Measurements from ENCODE around the gene RTL1.

Gene RTL1

DNA sequence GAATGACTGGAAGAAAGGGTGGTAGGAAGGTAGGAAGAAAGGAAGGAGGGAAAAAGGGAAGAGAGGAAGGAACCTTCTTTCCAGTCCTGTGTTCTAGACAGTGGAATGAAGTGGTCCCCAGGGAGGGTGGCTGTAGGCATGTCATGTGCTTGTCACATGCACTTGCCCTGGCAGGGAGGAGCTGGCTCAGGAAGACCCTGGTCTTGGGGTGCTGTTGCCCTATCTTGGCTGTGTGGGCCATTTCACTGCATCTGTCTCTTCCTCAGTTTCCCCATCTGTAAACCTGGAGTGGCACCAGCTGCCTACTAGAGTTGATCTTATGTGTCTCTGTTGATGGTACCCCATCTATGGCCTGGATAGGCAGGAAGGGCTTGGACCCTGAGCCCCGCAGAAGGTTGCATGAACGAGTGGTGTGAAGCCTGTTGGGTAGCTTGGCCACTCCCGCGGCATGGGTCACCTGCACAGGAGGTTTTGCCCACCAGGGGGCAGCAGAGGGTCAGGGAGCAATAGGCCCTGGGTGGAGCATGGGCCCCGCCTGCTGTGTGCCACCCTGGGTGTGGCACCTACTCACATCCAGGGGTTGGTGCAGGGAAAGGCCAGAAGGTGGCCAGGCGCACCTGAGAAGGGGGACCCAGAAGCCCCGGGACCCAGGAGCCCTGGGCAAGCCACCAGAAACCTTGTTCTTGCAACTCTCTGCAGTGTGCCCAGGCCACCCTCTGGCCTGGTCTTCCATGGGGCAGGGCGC, 52.5 kb downstream of the RTL1 start:
- no peaks in the 10 kb centered on the region for H3K36me3 ChIP-seq
- H3K27ac ChIP-seq, result no peak overlapping the region
- H3K4me2 ChIP-seq, result 0 out of 22 replicates have a peak overlapping the region, but pooled peaks of 1 of the 11 experiments have one; percentile 23
- no peaks in the 10 kb centered on the region for H4K20me1 ChIP-seq
- H3K27me3 ChIP-seq, result no peaks in the 10 kb centered on the region
- no peak overlapping the region for H3K4me3 ChIP-seq
- peaks cover 8 to 52% (median 33%) of the 10 kb centered on the region in 10 experiments; a peak in 19 of 20 replicates for H3K4me1 ChIP-seq
- no peak for TF ChIP-seq Cebpa-rat (IDR thresholded peaks at IDR 0.05)
- no peak overlapping the region for H3K9ac ChIP-seq
- no peaks in the 10 kb centered on the region for H3K9me3 ChIP-seq (replicated peaks in 1 of 11)

DNA sequence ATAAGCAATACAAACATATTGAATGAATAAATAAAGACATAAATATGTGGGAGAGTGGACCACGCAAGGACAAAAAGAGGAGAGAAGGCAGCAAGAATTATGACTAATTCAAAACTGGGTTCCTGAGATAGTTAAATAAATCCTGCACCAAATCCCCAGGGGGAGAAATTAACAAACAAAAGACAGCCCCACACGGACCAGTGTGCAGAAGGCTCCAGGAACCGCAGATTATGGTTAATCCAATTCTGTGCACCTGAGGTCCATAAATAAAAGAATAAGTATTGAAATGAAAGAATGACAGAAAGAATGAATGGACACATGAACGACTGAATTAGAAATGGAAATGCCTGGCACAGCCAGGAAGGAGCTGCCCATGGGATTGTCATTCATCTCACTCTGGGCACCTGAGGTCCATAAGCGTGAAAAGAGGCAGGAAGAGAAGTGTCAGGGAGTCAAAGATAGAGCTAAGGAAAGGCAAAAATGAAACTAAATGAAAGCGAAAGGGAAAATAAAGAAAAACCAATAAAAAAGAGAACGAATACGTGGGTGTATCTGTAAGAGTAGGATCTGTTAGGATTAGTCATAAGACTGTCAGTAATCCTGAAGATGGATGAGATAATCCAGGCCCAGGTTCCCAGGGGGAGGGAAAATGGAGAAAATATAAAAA, 54.3 kb downstream of the RTL1 start:
- Histone ChIP-seq H3K36me3 (no peaks in the 10 kb centered on the region), H3K4me1 (peaks cover 8 to 52% (median 34%) of the 10 kb centered on the region in 10 experiments; a peak in 19 of 20 replicates), H3K4me3 (no peak overlapping the region), H3K27ac (no peak overlapping the region), H3K27me3 (no peaks in the 10 kb centered on the region), H3K4me2 (peak overlapping the region; percentile 45 to 75 (median 63)), H3K9me3 (replicated peaks in 1 of 11) (no peaks in the 10 kb centered on the region), H4K20me1 (no peaks in the 10 kb centered on the region), H3K9ac (no peak overlapping the region; a peak in 1 of 22 replicates)
- no peak for TF ChIP-seq Cebpa-rat (IDR thresholded peaks at IDR 0.05)

DNA sequence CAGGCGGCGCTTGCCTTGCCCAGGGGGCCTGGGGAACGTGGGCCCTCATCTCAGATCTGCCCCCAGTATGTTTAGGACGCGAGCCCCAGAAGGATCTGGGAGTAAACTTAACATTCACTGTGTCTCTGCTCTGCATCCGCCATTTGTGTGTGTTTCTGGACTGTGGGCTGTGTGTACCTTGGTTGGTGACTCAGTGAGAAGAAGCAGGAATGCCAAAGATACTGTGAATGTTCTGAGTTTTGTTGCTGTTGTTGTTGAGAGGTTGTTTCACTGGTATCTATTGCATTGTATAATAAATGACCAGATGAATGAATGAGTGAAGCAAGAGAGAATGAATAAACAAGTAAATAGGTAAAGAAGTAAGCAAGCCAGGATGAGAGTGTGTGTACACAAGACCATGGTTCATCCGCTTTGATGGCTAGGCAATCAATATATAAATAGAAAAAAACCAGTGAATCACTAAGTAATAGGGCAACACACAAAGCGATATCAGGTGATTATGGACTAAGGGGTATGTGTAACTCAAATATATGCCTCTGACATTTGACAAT, 57.1 kb downstream of the RTL1 start:
- H3K9me3 ChIP-seq (replicated peaks in 1 of 11), result no peaks in the 10 kb centered on the region
- no peak overlapping the region for H3K4me2 ChIP-seq
- H3K27ac ChIP-seq, result no peak overlapping the region
- H3K27me3 ChIP-seq, result peaks cover 0 to 10% (median 0%) of the 10 kb centered on the region in 11 experiments; a peak in 2 of 22 replicates
- no peaks in the 10 kb centered on the region for H3K36me3 ChIP-seq
- TF ChIP-seq Cebpa-rat (IDR thresholded peaks at IDR 0.05), result no peak
- H4K20me1 ChIP-seq, result no peaks in the 10 kb centered on the region; a peak in 1 of 22 replicates
- H3K9ac ChIP-seq, result no peak overlapping the region
- H3K4me3 ChIP-seq, result no peak overlapping the region
- H3K4me1 ChIP-seq, result peaks cover 28 to 76% (median 63%) of the 10 kb centered on the region in 10 experiments

DNA sequence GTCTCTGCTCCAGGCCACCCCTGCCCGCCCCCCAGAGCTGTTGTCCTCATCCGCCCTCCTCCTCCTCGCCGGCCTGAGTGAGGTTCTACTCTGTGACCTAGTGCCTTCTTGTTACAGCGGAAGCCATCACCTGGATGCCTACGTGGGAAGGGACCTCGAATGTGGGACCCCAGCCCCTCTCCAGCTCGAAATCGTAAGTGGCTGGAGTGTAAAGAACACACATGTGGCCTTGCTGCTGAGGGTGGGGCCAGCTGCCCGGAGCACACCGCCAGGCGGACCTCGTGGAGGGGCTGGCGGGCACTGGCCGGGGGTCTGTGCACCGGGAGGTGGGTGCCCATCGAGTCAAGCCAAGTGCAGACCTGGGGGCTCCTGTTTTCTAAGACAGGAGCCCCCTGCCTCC, 58.2 kb downstream of the RTL1 start:
- no peak overlapping the region for H3K4me2 ChIP-seq
- H3K9me3 ChIP-seq (replicated peaks in 1 of 11), result no peaks in the 10 kb centered on the region
- H3K4me1 ChIP-seq, result peaks cover 28 to 73% (median 64%) of the 10 kb centered on the region in 10 experiments
- no peaks in the 10 kb centered on the region; a peak in 1 of 22 replicates for H4K20me1 ChIP-seq
- H3K36me3 ChIP-seq, result no peaks in the 10 kb centered on the region
- no peak for TF ChIP-seq Cebpa-rat (IDR thresholded peaks at IDR 0.05)
- peaks cover 0 to 10% (median 0%) of the 10 kb centered on the region in 11 experiments; a peak in 2 of 22 replicates for H3K27me3 ChIP-seq
- H3K9ac ChIP-seq, result no peak overlapping the region
- H3K4me3 ChIP-seq, result no peak overlapping the region
- H3K27ac ChIP-seq, result no peak overlapping the region

DNA sequence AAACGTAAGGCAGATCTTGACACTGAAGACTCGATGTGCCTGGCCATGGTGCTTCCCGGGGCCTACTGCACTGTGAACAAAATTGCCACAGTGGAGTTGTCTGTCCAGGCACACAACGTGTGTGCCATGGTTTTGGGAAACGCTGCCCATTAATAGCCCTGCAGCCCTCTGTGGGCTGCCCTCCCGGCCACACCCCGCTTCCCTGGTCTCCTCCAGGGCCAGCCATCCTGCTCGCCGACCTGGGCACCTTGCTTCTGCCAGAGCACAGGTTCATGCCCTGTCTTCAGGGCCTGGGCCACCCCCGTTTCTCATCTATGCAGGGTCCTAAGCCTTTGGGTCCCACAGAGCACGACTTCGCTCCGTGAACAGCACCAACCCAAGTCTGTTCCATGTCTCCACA, 58.7 kb downstream of the RTL1 start:
- H4K20me1 ChIP-seq, result no peaks in the 10 kb centered on the region; a peak in 1 of 22 replicates
- no peak overlapping the region for H3K27ac ChIP-seq
- H3K4me1 ChIP-seq, result peaks cover 28 to 73% (median 60%) of the 10 kb centered on the region in 10 experiments
- peaks cover 0 to 10% (median 0%) of the 10 kb centered on the region in 11 experiments; a peak in 2 of 22 replicates for H3K27me3 ChIP-seq
- no peak for TF ChIP-seq Cebpa-rat (IDR thresholded peaks at IDR 0.05)
- no peaks in the 10 kb centered on the region for H3K9me3 ChIP-seq (replicated peaks in 1 of 11)
- H3K4me2 ChIP-seq, result no peak overlapping the region
- H3K36me3 ChIP-seq, result no peaks in the 10 kb centered on the region
- no peak overlapping the region for H3K9ac ChIP-seq
- H3K4me3 ChIP-seq, result no peak overlapping the region

DNA sequence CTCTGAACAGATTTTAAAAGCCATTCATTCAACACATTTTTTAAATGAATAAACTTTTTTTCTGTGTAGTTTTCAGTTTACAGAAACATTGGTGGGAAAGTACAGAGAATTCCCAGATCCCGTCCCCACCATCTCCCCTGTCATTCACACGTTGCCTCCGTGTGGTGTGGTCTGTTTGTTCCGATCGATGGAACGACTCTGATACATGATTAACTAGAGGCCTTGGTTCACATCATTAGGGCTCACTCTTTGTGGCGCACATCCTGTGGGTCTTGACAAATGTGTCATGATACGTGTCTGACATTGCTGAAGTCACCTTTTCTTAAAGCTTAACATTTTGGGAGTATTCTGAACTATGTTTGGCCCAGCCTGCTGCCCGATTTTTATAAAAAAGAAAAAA, 59.1 kb downstream of the RTL1 start:
- TF ChIP-seq Cebpa-rat (IDR thresholded peaks at IDR 0.05), result no peak
- Histone ChIP-seq H3K27ac (no peak overlapping the region), H3K4me3 (no peak overlapping the region), H3K9me3 (replicated peaks in 1 of 11) (no peaks in the 10 kb centered on the region), H3K4me1 (peaks cover 25 to 73% (median 56%) of the 10 kb centered on the region in 10 experiments), H3K9ac (no peak overlapping the region), H4K20me1 (no peaks in the 10 kb centered on the region; a peak in 1 of 22 replicates), H3K4me2 (peak overlapping the region in 6 of 11 experiments; percentile 71 to 94 (median 84); a peak in 7 of 22 replicates), H3K36me3 (no peaks in the 10 kb centered on the region), H3K27me3 (peaks cover 0 to 10% (median 0%) of the 10 kb centered on the region in 11 experiments; a peak in 2 of 22 replicates)

DNA sequence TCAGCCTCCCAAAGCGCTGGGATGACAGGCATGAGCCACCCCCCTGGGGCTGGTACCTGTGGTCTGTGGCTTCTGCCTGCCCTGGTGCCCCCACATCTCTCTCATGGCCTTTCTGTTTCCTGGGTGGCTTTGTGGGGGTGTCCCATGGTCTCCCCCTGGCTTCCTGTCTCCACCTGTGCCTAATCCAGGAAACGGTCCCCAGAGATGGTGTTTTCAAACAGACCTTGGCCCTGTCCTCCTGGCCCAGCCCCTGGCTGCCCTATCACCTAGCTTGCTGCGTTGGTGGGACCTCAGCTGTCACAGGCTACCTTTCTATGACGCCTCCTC, 59.5 kb downstream of the RTL1 start:
- peaks cover 22 to 73% (median 52%) of the 10 kb centered on the region in 10 experiments for H3K4me1 ChIP-seq
- no peak overlapping the region for H3K9ac ChIP-seq
- H3K4me3 ChIP-seq, result no peak overlapping the region
- H4K20me1 ChIP-seq, result no peaks in the 10 kb centered on the region; a peak in 1 of 22 replicates
- no peaks in the 10 kb centered on the region for H3K36me3 ChIP-seq
- no peaks in the 10 kb centered on the region for H3K9me3 ChIP-seq (replicated peaks in 1 of 11)
- peak overlapping the region in 10 of 11 experiments; percentile 35 to 94 (median 84); a peak in 19 of 22 replicates for H3K4me2 ChIP-seq
- H3K27ac ChIP-seq, result no peak overlapping the region
- no peak for TF ChIP-seq Cebpa-rat (IDR thresholded peaks at IDR 0.05)
- peaks cover 0 to 10% (median 0%) of the 10 kb centered on the region in 11 experiments; a peak in 2 of 22 replicates for H3K27me3 ChIP-seq

DNA sequence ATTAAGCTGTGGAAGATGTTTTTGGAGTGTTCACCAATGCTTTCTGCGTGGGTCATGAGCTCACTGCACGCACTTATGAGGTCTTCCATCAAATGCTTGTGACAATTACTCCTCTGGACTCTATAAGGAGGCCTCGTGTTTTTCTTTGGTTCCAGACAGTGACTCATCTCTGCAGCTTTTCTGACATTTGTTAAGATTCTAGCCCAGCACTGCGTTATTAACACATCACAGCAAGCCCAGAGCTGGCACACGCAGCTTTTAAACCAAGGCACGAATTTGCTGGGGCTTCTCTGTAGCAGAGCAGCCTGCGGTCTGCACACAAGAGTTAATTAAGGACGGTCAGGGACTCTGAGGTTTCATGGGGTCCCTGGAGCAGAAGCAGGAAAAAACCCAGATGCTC, 60.7 kb downstream of the RTL1 start:
- peak overlapping the region in 6 of 11 experiments; percentile 21 to 55 (median 42); a peak in 12 of 22 replicates for H3K9ac ChIP-seq
- peak overlapping the region; percentile 35 to 94 (median 83) for H3K4me2 ChIP-seq
- peaks cover 18 to 61% (median 42%) of the 10 kb centered on the region in 10 experiments for H3K4me1 ChIP-seq

More for the DNA sequence above, 60.7 kb downstream of the RTL1 start:
- no peak for TF ChIP-seq Cebpa-rat (IDR thresholded peaks at IDR 0.05)
- H3K4me3 ChIP-seq, result 0 out of 20 replicates have a peak overlapping the region, but pooled peaks of 1 of the 10 experiments have one; percentile 7
- H3K27me3 ChIP-seq, result peaks cover 0 to 10% (median 0%) of the 10 kb centered on the region in 11 experiments; a peak in 2 of 22 replicates
- peak overlapping the region in 3 of 11 experiments; percentile 17 to 42 (median 17); a peak in 2 of 22 replicates for H3K27ac ChIP-seq
- H4K20me1 ChIP-seq, result no peaks in the 10 kb centered on the region; a peak in 1 of 22 replicates
- no peaks in the 10 kb centered on the region for H3K9me3 ChIP-seq (replicated peaks in 1 of 11)
- H3K36me3 ChIP-seq, result no peaks in the 10 kb centered on the region

Measured in BLaER1 treated with 17β-estradiol and CSF1 and Interleukin-3, amounts not matched to agents 10 nM and 100 nM (cell line).